ENCODE measurements around the gene XAF1.

GRCh38 chr17:6796887-6797490 is 41.1 kb downstream of the XAF1 start:
- no peak for TF ChIP-seq RCOR1 (IDR thresholded peaks at IDR 0.05; ENCODE audit: low read depth, low read length)
- TF ChIP-seq CBX2 (IDR thresholded peaks at IDR 0.05; ENCODE audit: borderline replicate concordance, low read depth): no peak
- TF ChIP-seq FOSL2 (IDR thresholded peaks at IDR 0.05): no peak
- TF ChIP-seq FOSL2 (CRISPR knock-in tag; IDR thresholded peaks at IDR 0.05): no peak
- TF ChIP-seq MAZ (IDR thresholded peaks at IDR 0.05; ENCODE audit: borderline replicate concordance, low read depth, low read length): no peak

All from A549 (cell line).